Stomach (tissue), 4 donors: ENCODE results near the gene BCL2.

Experiments
- CTCF ChIP-seq, 7 experiments: fragments of 450-650 bp in 4 of 7; fragments of 200-600 bp in 3 of 7; sonication (generic) in 3 of 7; IDR thresholded peaks; one replicate each; pipeline ENCODE4 v1.5.1; 2016 to 2019; ENCODE audit warnings: antibody characterized with exemption in 7 of 7, control low read depth in 2 of 7, mild to moderate bottlenecking in 1 of 7
- POLR2A ChIP-seq, 4 donors: fragments of 450-650 bp; IDR thresholded peaks; one replicate each; pipeline ENCODE4 v1.6.1; 2016; ENCODE audit warnings: antibody characterized with exemption in 4 of 4, control low read depth in 2 of 4, mild to moderate bottlenecking in 1 of 4, moderate library complexity in 1 of 4
- POLR2AphosphoS5 ChIP-seq, 3 donors: sonication (generic); formaldehyde crosslinking; IDR thresholded peaks; one replicate each; pipeline ENCODE4 v1.6.1; 2016; ENCODE audit warnings: antibody characterized with exemption in 3 of 3

- TF ChIP-seq POLR2AphosphoS5 (IDR thresholded peaks at IDR 0.05) (no peak), CTCF (IDR thresholded peaks at IDR 0.05) (no peak), POLR2A (IDR thresholded peaks at IDR 0.05) (no peak)
Observed at GRCh38 chr18:63182861-63183260, 136.7 kb downstream of the BCL2 start.
